CD4-positive, alpha-beta T cell treated with Interferon alpha-2 for 1 hour (primary cell): ENCODE measurements around the gene PDIA2.

Experiments used
- DNase-seq, 2 donors: peaks; one replicate each; pipeline ENCODE4 v3.0.0-alpha.2; 2020 to 2022

Gene PDIA2

DNA sequence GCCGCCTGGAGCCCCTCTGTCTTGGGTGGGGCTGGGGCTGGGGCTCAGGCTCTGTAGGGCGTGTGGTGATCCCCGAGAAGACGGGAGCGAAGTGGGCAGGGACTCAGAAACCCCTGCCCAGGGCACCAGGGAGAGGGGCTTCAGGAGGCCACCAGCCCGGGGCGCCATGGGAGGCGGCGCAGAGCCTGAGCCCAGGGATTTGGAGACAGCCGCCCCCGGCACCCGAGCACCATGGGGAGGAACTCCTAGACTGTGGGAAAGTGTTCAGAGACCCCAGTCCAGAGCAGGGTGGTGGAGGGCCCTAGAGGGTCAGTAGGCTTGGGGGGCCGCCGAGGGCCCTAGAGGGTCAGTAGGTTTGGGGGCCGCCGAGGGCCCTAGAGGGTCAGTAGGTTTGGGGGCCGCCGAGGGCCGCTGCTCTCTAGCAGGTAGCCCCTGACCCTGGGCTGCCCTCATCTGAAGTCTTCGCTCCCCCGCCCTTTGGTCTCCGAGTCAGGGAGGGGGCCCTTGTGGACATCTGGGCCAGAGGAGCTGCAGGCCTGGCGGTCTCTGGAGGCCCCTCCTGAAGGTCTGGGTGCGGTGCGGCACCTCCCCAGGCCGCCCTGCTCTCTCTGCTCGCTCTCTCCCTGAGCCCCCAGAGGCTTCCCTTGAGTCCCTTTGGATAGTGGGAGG is 1.8 kb upstream of the PDIA2 start:
- DNase-seq: no peak

DNA sequence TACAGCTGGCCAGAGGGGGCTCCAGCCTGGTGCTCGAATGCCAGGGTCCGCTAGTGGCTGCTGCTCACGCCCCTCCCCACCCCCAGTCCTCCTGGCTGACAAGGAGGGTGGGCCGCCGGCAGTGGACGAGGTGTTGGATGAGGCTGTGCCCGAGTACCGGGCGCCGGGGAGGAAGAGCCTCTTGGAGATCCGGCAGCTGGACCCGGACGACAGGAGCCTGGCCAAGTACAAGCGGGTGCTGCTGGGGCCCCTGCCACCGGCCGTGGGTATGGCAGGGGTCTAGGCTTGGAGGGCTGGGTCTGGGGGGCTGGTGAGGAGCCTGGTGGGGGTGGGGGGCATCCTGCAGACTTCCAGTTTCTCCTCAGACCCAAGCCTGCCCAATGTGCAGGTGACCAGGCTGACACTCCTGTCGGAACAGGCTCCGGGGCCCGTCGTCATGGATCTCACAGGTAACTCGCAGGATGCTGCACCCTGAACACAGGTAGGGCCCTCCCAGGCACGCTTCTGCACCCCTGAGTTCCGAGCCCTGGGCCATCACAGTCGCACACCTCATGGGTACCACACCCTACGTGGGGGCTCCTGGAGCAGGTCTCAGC is 1.2 kb upstream of the PDIA2 start:
- no peak for DNase-seq

DNA sequence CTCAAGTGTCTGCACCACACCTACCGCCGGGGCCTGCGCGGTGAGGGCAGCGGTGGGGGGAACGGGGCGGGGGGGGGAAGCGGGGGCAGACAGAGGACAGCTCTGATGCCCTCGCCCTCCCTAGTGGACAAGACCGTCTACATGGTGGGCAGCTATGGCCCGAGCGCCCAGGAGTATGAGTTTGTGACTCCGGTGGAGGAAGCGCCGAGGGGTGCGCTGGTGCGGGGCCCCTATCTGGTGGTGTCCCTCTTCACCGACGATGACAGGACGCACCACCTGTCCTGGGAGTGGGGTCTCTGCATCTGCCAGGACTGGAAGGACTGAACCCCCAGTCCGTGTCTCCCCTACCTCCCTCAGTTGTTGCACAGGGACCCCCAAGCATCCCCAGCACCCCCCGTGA is 473 bp upstream of the PDIA2 start:
- DNase-seq: no peak

DNA sequence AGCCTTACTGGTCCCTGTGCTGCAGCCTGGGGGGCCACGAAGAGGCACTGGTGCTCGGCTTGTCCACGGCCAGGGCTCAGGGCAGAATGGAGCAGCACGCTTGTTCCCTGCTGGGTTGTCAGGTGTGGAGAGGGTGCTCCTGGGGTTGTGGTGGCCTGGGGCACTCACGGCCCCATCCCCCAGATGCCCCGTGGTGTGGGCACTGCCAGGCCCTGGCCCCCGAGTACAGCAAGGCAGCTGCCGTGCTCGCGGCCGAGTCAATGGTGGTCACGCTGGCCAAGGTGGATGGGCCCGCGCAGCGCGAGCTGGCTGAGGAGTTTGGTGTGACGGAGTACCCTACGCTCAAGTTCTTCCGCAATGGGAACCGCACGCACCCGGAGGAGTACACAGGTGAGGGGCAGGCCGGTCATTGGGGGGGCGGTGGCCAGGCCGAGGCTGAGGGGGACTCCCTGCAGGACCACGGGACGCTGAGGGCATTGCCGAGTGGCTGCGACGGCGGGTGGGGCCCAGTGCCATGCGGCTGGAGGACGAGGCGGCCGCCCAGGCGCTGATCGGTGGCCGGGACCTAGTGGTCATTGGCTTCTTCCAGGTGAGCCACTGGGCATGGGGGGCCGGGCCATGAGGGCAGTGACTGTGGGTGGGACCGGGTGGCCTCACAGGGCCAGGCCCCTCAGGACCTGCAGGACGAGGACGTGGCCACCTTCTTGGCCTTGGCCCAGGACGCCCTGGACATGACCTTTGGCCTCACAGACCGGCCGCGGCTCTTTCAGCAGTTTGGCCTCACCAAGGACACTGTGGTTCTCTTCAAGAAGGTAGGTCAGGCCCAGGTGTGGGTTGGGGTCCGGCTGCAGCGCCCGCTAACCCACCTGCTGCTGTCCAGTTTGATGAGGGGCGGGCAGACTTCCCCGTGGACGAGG is 1.5 kb downstream of the PDIA2 start:
- no peak for DNase-seq

DNA sequence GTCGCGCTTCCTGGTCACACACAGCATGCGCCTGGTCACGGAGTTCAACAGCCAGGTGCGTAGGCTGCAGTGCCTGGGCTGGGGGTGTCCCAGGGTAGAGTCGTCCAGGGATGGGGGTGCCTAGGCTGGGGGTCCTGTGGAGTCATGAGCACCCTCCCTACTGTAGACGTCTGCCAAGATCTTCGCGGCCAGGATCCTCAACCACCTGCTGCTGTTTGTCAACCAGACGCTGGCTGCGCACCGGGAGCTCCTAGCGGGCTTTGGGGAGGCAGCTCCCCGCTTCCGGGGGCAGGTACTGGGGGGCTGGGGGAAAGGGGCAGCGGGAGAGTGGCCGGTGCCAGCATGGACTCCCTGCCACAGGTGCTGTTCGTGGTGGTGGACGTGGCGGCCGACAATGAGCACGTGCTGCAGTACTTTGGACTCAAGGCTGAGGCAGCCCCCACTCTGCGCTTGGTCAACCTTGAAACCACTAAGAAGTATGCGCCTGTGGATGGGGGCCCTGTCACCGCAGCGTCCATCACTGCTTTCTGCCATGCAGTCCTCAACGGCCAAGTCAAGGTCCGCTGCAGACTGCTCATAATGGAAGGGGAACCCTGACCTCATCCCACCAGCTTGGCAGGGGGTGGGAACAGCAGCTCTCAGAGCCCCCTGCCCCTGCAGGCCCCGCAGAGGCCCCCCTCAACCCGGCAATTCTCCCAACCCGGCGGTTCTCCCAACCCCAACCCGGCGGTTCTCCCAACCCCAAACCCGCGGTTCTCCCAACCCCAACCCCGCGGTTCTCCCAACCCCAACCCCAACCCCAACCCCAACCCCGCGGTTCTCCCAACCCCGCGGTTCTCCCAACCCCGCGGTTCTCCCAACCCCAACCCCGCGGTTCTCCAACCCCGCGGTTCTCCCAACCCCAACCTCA is 2.4 kb downstream of the PDIA2 start:
- no peak for DNase-seq

DNA sequence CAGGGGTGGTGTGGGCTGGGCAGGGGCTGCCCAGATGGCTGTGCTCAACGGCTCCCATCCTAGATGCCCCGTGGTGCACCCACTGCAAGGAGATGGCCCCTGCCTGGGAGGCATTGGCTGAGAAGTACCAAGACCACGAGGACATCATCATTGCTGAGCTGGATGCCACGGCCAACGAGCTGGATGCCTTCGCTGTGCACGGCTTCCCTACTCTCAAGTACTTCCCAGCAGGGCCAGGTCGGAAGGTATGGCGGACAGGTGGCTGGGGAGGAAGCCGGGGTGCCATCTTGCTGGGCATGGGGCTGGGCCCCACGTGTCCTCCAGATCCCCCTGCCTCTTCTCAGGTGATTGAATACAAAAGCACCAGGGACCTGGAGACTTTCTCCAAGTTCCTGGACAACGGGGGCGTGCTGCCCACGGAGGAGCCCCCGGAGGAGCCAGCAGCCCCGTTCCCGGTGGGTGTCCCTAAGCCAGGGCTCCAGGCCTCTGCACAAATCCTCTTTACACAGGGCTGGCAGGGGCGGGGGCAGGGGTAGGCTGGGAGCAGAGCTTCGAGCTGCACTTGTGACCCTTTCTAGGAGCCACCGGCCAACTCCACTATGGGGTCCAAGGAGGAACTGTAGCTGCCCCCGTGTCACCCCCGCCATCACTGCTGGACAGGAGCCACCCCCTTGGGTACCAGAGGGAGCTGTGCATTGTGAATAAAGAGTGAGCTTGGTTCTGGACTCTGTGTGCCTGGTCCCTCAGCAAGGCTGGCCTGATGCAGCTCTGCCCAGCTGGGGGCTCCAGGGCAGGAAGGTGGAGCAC is 3.7 kb downstream of the PDIA2 start:
- DNase-seq: no peak

DNA sequence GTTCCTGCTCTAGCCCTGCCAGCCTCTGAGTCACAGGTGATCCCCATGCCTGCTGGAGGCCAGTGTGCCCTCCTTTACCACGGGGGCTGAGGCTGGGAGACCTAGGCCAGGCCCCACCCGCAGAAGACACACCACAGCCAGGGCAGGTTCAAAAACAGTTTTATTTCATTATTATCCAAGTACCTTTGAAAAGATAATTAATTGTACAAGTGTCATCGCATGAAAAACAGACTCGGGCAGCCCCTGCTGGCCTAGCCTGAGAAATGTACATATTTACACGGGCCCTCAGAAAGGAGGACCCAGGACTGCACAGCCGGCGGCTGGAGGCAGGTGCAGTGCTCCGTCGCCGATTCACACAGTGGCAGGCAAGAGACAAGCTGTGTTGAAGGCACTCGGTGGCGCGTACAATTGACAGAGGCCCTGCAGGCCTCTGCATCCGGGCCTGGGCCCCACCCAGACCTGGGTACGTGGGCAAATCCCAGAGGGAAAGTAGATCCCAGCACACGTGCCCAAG is 4.4 kb downstream of the PDIA2 start:
- no peak for DNase-seq

DNA sequence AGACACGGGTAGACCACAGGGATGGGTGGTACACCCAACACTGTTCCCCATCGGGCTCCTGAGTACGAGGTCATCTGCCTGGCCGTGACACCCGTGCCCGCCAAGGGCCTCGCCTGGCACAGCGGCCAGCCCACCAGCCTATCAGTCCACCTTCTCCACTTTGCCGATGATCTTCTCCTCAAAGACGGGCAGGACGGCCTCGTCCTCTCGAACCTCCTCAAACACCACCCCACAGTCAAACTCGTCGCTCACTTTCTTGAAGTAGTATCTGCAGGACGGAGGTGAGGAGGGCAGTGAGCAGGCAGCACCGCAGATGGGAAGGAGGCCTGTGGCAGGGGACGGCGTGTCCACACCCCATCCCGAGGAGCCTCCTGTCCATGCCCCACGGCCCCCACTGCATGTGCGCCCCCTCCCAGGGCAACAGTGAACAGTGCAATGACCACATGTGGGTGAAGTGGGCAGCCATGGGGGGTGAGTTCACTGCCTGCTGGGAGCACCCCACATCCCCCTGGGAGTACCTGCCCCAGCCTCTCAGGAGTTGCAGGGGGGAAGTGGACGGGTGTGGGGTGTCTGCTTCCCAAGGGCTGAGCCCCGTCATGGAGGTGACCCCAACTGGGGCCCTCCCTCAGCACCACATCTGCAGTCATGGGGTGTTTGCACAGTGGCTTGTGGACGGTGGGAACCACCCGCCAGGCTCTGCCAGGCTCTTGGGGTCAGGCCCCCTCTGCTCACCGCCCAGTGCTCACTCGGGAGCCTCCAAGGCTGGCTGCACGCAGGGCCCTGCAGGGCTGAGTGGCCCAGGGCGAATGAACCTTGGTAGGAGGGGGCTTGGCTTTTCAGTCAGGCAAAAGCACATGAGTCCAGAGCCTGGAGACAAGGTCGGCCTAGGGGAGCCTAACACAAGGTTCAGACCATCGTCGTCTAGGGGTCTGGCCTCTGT is 5.3 kb downstream of the PDIA2 start:
- DNase-seq: no peak

DNA sequence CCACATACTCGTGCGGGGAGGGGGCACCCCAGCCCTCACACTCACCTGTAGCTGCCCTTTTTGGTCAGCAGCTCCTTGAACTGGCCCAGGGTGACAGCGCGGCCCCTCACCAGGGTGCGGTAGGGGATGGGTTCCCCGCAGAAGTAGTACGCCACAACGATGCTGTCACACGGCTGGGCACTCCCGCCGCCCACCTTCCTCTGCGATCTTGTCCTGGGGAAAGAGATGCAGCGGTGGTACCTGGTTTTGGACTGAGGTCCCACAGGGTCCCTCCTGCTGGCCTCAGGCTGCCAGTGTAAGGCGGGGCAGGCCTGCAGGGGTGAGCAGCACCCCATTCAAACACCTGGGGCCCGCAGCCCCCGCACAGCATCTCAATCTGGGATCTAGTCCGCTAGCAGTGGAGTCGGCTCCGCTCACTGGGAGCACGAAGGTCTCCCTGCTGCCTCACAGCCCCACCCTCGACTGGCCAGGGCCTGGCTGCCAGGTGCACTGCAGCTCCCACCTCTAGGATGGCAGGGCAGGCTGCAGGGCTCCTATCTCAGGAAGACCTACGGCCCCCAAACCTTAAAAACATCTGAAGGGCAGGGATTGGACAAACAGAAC is 6.5 kb downstream of the PDIA2 start:
- DNase-seq: no peak

DNA sequence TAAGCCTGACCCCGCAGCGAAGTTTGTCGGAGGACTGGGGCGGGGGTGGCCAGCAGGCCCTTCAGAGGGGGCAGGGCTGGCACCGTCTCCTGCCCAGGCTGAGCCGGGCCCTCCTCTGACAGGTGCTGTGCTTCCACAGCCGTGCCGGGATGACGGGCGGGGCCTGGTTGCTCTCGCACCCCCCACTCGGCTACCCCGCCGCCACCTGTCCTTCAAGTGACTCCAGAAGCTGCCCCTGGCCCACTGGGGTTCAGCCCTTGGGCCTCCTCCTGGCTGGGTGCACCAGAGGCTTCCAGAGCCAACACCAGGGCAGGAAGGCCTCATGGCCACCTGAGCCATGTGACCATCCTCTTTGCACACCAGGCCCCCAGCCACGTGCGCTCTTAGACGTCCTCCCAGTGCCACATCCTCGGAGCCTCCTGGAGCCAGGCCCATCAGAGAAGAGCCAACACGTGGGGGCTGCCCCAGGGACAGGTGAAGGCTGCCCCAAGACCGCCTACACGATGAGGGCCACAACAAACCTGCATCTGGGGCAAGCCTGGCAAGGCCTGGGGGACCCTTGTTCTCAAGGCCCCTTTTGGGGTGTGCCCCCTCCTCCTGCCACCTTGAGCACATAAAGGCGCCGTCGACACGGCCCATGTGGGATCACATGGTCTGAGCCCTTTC is 7.2 kb downstream of the PDIA2 start:
- DNase-seq: no peak

DNA sequence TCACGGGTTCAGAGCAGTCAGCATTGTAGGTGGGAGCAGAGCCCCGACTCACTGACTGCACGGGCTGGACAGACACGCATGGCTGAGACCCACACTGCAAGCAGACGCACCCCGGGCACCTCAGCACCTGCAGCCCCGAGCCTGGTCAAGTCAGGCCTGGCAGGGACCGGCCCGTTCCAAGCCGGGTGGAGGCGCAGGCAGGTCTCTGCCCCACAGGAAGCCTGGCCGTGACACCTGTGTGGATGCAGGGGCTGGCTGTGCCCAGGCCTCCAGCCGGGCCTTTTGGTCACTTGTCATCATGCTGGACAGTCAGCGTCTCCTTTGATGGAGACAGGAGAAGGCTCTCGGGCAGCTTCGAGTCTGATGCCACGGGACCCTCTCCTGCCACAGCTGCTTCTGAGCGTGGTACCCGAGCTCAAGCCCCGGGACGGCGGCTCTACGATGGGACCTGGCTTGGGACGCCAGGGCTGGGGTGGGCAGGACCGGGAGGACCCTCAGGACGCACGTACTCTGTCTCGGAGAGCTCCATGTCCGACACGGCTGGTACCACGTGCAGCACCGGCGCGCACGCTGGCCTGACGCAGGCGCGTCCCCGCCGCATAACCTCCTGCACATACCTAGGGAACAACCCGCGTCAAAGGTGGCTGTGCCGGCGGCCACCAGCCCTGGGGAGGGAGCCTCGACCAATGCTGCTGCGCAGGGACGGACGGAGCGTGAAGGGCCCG is 7.9 kb downstream of the PDIA2 start:
- no peak for DNase-seq

DNA sequence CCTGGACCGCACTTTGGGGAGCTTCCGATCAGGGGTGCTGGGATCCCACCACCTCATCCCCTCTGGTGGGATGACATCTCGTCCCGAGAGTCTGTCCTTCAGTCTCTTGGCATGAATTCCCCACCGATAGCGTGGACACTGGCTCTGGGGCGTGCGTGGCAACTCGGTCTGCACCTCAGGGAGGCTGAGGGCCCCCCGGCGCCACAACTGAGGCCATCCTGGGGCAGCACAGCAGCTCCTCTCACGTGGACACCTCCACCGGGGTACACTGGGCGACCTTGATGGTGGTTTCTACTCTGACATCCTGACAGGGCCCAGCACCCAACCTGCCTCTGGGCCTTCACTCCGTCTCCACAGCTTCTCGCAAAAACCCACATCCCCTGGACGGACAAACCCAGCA is 8.6 kb downstream of the PDIA2 start:
- DNase-seq: no peak

DNA sequence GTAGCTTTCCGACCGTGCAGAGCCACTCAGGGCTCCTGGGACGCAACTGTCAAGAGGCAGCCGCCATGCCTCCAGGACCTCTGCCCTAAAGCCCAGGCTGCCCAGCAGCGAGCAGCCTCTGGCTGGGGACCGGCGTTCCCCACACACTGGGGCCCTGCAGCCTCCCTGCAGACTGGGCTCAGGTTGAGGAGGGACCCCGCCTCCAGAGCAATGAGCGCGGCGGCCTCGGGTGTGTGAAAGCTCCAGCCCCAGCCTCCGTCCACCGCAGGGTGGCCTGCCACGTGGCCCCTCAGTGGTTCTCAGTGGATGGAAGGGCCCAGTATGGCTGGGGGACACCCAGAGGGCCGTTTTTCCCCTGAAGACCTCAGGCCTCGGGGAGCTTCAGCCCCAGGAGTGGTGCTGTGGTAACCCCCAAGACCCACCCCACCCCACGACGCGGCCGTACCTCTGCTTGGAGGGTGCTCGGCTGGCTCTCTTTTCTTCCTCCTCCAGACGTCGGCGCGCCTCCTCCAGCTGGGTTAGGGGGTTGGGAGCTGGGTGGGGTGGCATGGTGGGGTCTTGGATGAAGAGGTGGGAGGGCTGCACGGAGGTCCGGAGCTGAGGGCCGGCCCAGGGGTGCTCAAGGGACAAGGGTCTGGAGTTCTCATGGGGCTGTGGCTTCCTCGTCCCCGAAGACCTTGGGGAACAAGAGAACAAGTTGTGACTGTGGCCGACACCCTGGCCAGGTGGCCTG is 10.2 kb downstream of the PDIA2 start:
- DNase-seq: no peak

DNA sequence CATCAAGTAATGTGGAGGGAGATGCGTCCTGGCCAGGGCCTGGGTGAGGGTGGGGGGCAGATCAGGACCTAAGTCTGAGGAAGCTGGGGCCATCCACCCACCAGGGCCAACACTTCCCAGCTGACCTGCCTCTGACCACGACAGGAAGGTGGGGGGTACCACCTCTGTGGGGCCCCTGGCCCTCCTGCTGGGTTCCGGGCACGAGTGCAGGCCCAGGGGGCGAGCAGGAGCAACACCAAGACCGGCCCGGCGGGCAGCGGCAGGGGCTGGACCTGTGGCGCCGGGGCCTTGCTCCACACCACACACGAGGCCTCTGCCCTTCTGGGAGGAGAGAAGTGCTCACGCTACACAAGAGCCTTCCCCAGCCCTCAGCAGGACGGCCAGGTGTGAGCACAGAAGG is 13.3 kb downstream of the PDIA2 start:
- no peak for DNase-seq

DNA sequence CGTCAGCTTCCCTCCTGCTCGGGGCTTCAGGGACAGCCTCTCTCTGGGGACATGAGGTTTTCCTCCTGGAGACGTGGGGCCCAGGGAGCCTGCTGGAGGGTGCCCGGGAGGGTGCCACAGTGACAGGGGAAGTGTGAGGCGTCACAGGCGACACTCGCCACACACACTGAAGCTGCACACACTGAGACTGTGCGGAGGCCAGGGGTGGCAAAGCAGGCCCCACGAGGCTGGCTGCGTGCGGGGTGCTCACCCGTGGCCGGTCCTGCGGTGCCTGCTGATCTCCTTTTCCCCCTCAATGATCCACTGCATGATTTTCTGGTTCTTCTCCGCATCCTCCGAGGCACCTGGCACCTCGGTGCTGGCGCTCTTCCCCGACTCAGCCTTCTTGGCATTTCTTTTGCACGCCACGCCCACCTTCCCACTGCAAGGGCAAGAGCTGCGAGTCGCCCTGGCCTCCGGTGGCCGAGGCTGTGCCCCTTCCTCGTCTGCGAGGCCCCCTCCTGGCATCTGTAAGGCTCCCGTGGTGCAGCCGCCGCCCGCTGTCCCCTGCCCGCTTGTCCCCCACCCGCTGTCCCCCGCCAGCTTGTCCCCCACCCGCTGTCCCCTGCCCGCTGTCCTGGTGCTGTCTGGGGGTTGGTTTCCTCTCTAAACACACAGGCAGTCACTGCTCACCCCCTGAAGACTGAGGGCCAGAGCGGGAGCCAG is 14.0 kb downstream of the PDIA2 start:
- no peak for DNase-seq

DNA sequence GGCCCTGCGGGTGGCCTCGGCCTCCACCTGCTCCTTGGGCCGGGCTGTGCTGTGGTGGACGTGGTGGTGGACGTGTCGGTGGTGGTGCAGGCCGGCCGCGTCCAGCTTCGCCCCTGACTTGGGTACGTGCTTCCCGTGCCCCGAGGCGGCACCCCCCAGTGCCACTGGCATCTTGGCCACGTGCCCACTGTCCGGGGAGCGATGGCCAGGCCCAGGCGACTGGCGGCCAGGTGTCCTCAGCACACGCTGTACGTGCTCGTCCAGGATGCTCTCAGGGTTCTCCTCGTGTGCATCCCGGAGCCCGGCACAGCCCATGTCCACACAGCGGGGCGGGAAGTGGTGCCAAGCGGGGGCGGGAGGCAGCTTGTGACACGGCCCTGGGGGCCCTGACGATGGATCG is 14.9 kb downstream of the PDIA2 start:
- no peak for DNase-seq

DNA sequence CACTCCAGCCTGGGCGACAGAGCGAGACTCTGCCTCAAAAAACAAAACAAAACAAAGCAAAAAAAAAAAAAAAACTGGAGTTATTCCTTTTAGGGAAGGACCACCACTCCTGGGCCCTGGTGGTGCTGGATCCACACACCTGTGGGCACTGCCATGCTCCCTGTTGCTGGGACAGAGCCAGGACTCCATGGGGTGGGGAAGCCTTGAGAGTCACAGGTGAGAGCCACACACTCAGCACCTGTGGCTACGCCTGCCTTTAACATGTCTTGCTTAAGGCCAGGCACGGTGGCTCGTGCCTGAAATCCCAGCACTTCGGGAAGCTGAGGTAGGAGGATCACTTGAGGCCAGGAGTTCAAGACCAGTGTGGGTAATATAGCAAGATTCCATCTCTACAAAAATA is 18.3 kb downstream of the PDIA2 start:
- no peak for DNase-seq

DNA sequence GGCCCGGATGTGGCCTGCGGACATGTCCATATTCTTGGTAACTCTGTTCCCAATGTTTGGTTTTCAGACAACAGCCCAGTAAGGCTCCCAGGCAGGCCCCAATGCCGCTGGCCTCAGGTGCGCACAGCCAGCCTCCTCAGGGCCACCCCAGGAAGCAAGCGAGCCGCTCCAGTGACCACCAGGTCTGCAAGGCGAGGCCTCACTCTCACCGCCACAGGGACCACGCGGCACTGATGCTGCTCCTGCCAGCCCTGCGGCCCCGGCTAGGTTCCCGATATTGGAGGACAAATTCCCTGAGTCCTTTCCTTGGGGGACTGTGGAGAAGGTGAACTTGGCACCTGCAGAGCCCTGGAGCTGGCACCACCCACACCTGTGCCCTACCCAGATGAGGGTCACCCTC is 19.0 kb downstream of the PDIA2 start:
- no peak for DNase-seq
